Subcutaneous adipose tissue (tissue), 4 donors: ENCODE results near the gene KCNQ5. TPM values are rescaled to one million over a fixed set of nuclear protein-coding genes. Genes with fewer than 3 reads are reported as not detected.

ENCODE experiments used
- CTCF ChIP-seq: fragments of 450-650 bp; IDR thresholded peaks from one replicate; pipeline ENCODE4 v1.5.1; 2016; ENCODE audit warnings: low read depth, mild to moderate bottlenecking, control low read depth, antibody characterized with exemption, moderate library complexity
- total RNA-seq, 4 donors: library from RNA; depleted of rRNA; stranded (reverse); fragments of >200 nt; gene quantifications; one replicate each; pipeline ENCODE4 v1.1.0, GENCODE V29; 2016

KCNQ5 gene
- total RNA-seq, 4 donors from 2014 or later = 0.17 TPM; not detected in 3

GRCh38 chr6:72783666-72784065 is 161.8 kb downstream of the KCNQ5 start:
- TF ChIP-seq CTCF = no peak

- no peak for TF ChIP-seq CTCF
Measured at GRCh38 chr6:72784071-72784470, 162.2 kb downstream of the KCNQ5 start.

- TF ChIP-seq CTCF = no peak
Measured at GRCh38 chr6:72784581-72784980, 162.7 kb downstream of the KCNQ5 start.

- no peak for TF ChIP-seq CTCF
Measured at GRCh38 chr6:72787391-72788031, 165.6 kb downstream of the KCNQ5 start.

GRCh38 chr6:72788188-72788587 is 166.3 kb downstream of the KCNQ5 start:
- no peak for TF ChIP-seq CTCF

- no peak for TF ChIP-seq CTCF
Measured at GRCh38 chr6:72789145-72789544, 167.3 kb downstream of the KCNQ5 start.

- TF ChIP-seq CTCF = no peak
Measured at GRCh38 chr6:72792692-72793091, 170.8 kb downstream of the KCNQ5 start.
